Kidney (tissue), 14 donors: ENCODE measurements around the gene WNT3. TPM values are rescaled to one million over a fixed set of nuclear protein-coding genes. Genes with fewer than 3 reads are reported as not detected.

Source experiments
- DNase-seq, 5 donors: peaks; one replicate each; pipeline ENCODE4 v3.0.0-alpha.2; 2013 to 2020
- FAIRE-seq: peaks from 2 replicates; lab custom pipeline; 2012; peaks lifted over from hg19 to GRCh38; lab: Jason Lieb, UNC
- H3K27ac ChIP-seq, 2 donors: one replicate each; pipeline ENCODE4 v1.7.0; 2013; ENCODE audit warnings: low read depth in 2 of 2, low read length in 2 of 2, inconsistent platforms in 1 of 2
- H3K27me3 ChIP-seq: one replicate; pipeline ENCODE4 v1.7.1; 2013; ENCODE audit warnings: low read length, inconsistent platforms; ENCODE audit not compliant: control insufficient read depth, insufficient read depth
- H3K36me3 ChIP-seq, 3 donors: one replicate each; pipeline versions ENCODE4 v1.7.0 to v1.7.1; 2013; ENCODE audit warnings: low read length in 3 of 3, control low read depth in 1 of 3, inconsistent platforms in 1 of 3; ENCODE audit not compliant: insufficient read depth in 3 of 3, control insufficient read depth in 2 of 3
- H3K4me1 ChIP-seq, 3 donors: one replicate each; pipeline versions ENCODE4 v1.7.0 to v1.7.1; 2013; ENCODE audit warnings: low read length in 3 of 3, inconsistent platforms in 1 of 3, low read depth in 1 of 3; ENCODE audit not compliant: control insufficient read depth in 2 of 3, insufficient read depth in 2 of 3
- H3K4me3 ChIP-seq, 3 donors: one replicate each; pipeline versions ENCODE4 v1.7.0 to v1.8.1; 2013; ENCODE audit warnings: low read length in 3 of 3, control low read depth in 1 of 3, inconsistent platforms in 1 of 3
- H3K9ac ChIP-seq, 3 donors: one replicate each; pipeline versions ENCODE4 v1.7.0 to v1.7.1; 2013; ENCODE audit warnings: low read length in 3 of 3, control low read depth in 1 of 3, inconsistent platforms in 1 of 3
- H3K9me3 ChIP-seq, 3 donors: one replicate each; pipeline versions ENCODE4 v1.7.0 to v1.7.1; 2013; ENCODE audit warnings: low read length in 3 of 3, control low read depth in 1 of 3, inconsistent platforms in 1 of 3; ENCODE audit not compliant: control insufficient read depth in 2 of 3, insufficient read depth in 1 of 3
- CTCF ChIP-seq: IDR thresholded peaks from 3 replicates; pipeline ENCODE4 v1.5.1; 2012; ENCODE audit warnings: mild to moderate bottlenecking, moderate library complexity, borderline replicate concordance; ENCODE audit not compliant: insufficient read depth; ENCODE audit errors: extremely low read depth
- intact Hi-C: fragments of 100-400 bp; cut with DNase I; formaldehyde crosslinking; loops from one replicate; pipeline ENCODE4 v1.11.1; 2022
- polyA plus RNA-seq: library from polyadenylated mRNA; stranded (reverse); fragments of 350-450 nt; fragmentation: Illumina TruSeq; extraction: RNeasy Lipid Tissue Mini Kit (QIAGEN cat#74804); gene quantifications from one replicate; pipeline ENCODE4 v1.2.3, GENCODE V29; 2014; ENCODE audit warnings: low read depth, low replicate concordance; ENCODE audit not compliant: insufficient read depth
- total RNA-seq: library from RNA; stranded (reverse); fragmentation: NEBNext Ultra II Directional; extraction: Animal tissue kit (Norgen Biotek cat#: 25700); gene quantifications from one replicate; pipeline ENCODE4 v1.2.1, GENCODE V29; 2021
- donor health status: control.
- donor health status: control.
- donor health status: control.
- donor health status: control.
- donor health status: control.
- donor health status: DM: yes; HTN: yes; CAD: no.
- donor health status: Normal renal cell carcinoma (clear cell type).

The WNT3 gene
- total and polyA plus RNA-seq, 2 donors from 2014 or later = 0.38 to 1.3 TPM

DNA sequence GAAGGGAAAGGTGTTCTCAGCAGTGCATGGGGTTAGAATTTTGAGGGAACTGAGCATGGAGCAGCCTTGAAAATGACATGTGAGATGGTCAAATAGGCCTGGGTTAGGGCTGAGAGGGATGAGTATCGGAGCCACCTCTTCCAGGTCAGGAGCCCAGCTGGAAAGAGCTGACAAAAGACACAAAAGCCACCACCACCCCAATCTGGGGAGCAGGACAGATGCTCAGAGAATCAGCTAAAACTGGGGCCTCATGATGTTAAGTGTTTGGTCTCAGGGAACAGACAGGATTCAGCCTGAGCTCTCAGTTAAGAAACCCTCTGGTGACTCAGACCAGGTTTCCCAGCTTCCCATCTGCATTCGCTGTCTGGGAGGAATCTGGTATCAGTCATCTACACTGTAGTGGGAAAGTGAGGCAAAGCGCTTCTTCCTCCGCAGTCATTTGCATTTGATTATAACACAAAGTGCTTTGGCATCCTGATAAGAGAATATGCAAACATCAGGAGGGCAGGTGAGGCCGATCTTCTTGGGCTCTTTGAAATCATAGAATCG lies 35.5 kb upstream of the WNT3 start:
- H3K27me3 ChIP-seq = peaks cover 9% of the 10 kb centered on the region
- intact Hi-C loops = no loop called here

DNA sequence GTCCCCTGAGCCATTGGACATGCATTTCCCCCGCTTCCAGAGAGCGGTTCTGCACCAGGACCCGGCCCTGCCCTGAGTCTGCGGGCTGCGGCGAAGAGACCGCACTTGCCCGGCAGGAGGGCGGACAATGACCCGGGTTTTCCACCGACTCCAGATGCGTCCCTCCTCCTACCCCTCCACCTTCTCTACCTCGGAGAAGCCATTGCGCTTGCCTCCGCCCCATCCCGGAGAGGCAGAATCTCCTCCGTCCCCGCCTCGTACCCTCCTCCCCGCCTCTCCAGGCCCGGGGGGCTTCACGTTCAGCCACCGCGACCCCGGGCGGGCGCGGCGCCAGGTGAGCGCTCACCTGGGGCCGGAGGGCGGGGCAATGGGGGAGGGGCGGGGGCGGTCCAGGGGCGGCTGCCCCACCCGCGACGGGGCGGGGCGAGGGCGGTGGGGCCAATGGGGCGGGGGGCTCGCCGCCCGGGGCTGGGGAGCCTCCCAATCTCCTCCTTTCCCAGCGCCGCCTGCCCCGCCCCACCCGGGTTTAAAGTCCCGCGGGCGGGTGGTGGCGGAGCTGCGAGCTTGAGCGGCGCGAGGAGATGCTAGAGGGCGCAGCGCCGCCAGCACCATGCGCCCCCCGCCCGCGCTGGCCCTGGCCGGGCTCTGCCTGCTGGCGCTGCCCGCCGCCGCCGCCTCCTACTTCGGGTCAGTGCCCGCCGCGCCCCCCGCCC lies 32.7 kb upstream of the WNT3 start, which contains the start of gene WNT9B:
Gene WNT9B, plus strand, starts transcription at position 555 of the 713 bp plus-strand sequence. Its CDS starts 56 bp downstream, at position 611.
- no peak for FAIRE-seq
- H3K36me3 ChIP-seq = no peaks in the 10 kb centered on the region
- peaks cover 9% of the 10 kb centered on the region for H3K27me3 ChIP-seq

More for the DNA sequence above, 35.5 kb upstream of the WNT3 start:
- no peak overlapping the region for H3K9ac ChIP-seq
- no peak for TF ChIP-seq CTCF
- DNase-seq (no peak), FAIRE-seq (no peak)
- H3K36me3 ChIP-seq = no peaks in the 10 kb centered on the region
- H3K27ac ChIP-seq = no peak overlapping the region
- H3K4me1 ChIP-seq = peaks cover 0 to 5% (median 0%) of the 10 kb centered on the region in 3 donors
- no peak overlapping the region for H3K4me3 ChIP-seq
- H3K9me3 ChIP-seq = no peaks in the 10 kb centered on the region

GRCh38 chr17:46850688-46851028 lies 32.2 kb upstream of the WNT3 start:
- TF ChIP-seq CTCF = no peak
- intact Hi-C loops = no loop called here
- H3K9ac ChIP-seq = no peak overlapping the region
- no peaks in the 10 kb centered on the region for H3K9me3 ChIP-seq
- H3K27ac ChIP-seq = no peak overlapping the region
- H3K4me1 ChIP-seq = peaks cover 0 to 5% (median 0%) of the 10 kb centered on the region in 3 donors
- no peak for FAIRE-seq
- no peak for DNase-seq
- H3K27me3 ChIP-seq = peaks cover 9% of the 10 kb centered on the region
- peak overlapping the region in 1 of 3 donors; percentile 51 for H3K4me3 ChIP-seq
- no peaks in the 10 kb centered on the region for H3K36me3 ChIP-seq

More for the DNA sequence above, 32.7 kb upstream of the WNT3 start, which contains the start of gene WNT9B:
- intact Hi-C loops = no loop called here
- peak; percentile 76 to 89 (median 79) for DNase-seq
- Histone ChIP-seq H3K9me3 (no peaks in the 10 kb centered on the region), H3K4me3 (peak within 1 kb of the TSS; percentile 20 to 52 (median 34)), H3K27ac (no peak within 1 kb of the TSS), H3K4me1 (peaks cover 0 to 5% (median 0%) of the 10 kb centered on the region in 3 donors), H3K9ac (no peak within 1 kb of the TSS)
- TF ChIP-seq CTCF = peak; percentile 17
